Osteoblast (primary cell): ENCODE data around the gene CARHSP1. TPM values are rescaled to one million over a fixed set of nuclear protein-coding genes. Genes with fewer than 3 reads are reported as not detected.
A peak's percentile ranks its signal among the peaks of the same experiment; 100 is the strongest.

Experiments used
- DNase-seq: peaks from one replicate; pipeline ENCODE4 v3.0.0; 2011; ENCODE audit warnings: low spot score, mixed read lengths; ENCODE audit not compliant: insufficient read length; ENCODE audit errors: missing footprints
- H2AFZ ChIP-seq: 2 replicates; pipeline ENCODE4 v1.6.0; 2011; ENCODE audit warnings: mild to moderate bottlenecking, low read length
- H3K27ac ChIP-seq: 2 replicates; pipeline ENCODE4 v1.5.1; 2011; ENCODE audit warnings: mild to moderate bottlenecking, low read depth, low read length, moderate library complexity
- H3K27me3 ChIP-seq: 2 replicates; pipeline ENCODE4 v1.6.0; 2012; ENCODE audit warnings: mild to moderate bottlenecking, control low read depth, inconsistent platforms, low read length, moderate library complexity; ENCODE audit not compliant: insufficient read depth
- H3K36me3 ChIP-seq: 2 replicates; pipeline ENCODE4 v1.5.1; 2011; ENCODE audit warnings: mild to moderate bottlenecking, low read length, control low read depth, moderate library complexity; ENCODE audit not compliant: insufficient read depth
- H3K4me1 ChIP-seq: 2 replicates; pipeline ENCODE4 v1.5.1; 2011; ENCODE audit warnings: mild to moderate bottlenecking, low read length, control low read depth, moderate library complexity; ENCODE audit not compliant: insufficient read depth
- H3K4me2 ChIP-seq: 2 replicates; pipeline ENCODE4 v1.6.0; 2011; ENCODE audit warnings: mild to moderate bottlenecking, low read length; ENCODE audit not compliant: insufficient read depth
- H3K4me3 ChIP-seq: fragments of 200-600 bp; sonication (generic); 3 replicates; pipeline ENCODE4 v1.5.1; 2012; ENCODE audit warnings: mild to moderate bottlenecking, low read length, inconsistent platforms; ENCODE audit not compliant: insufficient read depth
- H3K79me2 ChIP-seq: 2 replicates; pipeline ENCODE4 v1.6.0; 2012; ENCODE audit warnings: mild to moderate bottlenecking, low read length, control low read depth, inconsistent platforms; ENCODE audit not compliant: insufficient read depth
- H3K9me3 ChIP-seq: 2 replicates; pipeline ENCODE4 v1.5.1; 2011; ENCODE audit warnings: low read depth, low read length, control low read depth
- H4K20me1 ChIP-seq: 2 replicates; pipeline ENCODE4 v1.6.0; 2012; ENCODE audit warnings: mild to moderate bottlenecking, low read length, control low read depth; ENCODE audit not compliant: insufficient read depth
- CTCF ChIP-seq: IDR thresholded peaks from 2 replicates; pipeline ENCODE4 v1.5.1; 2011; ENCODE audit warnings: mild to moderate bottlenecking, low read depth, low read length, moderate library complexity; ENCODE audit errors: extremely low read depth
- total RNA-seq: library from RNA; depleted of rRNA; stranded (reverse); fragments of >200 nt; gene quantifications from 2 replicates; pipeline ENCODE4 v1.2.3, GENCODE V29; 2012

CARHSP1 gene
- total RNA-seq, 1 donor = 92.6 TPM

- H3K4me1 ChIP-seq = peaks cover 26% of the 10 kb centered on the region
- peak overlapping the region; percentile 62 for H3K4me2 ChIP-seq
- peaks cover 37% of the 10 kb centered on the region for H4K20me1 ChIP-seq
- H2AFZ ChIP-seq = no peak overlapping the region
- no peak overlapping the region for H3K4me3 ChIP-seq
- DNase-seq = peak; percentile 97
- no peak for TF ChIP-seq CTCF
- no peaks in the 10 kb centered on the region for H3K9me3 ChIP-seq
- peaks cover 32% of the 10 kb centered on the region for H3K79me2 ChIP-seq
- H3K27me3 ChIP-seq = no peaks in the 10 kb centered on the region
- peaks cover 67% of the 10 kb centered on the region for H3K36me3 ChIP-seq
- peak overlapping the region; percentile 88 for H3K27ac ChIP-seq
These were observed 19.8 kb downstream of the CARHSP1 start for GRCh38 chr16:8848939-8849391.

- H3K36me3 ChIP-seq = peaks cover 66% of the 10 kb centered on the region
- peaks cover 26% of the 10 kb centered on the region for H3K4me1 ChIP-seq
- peaks cover 32% of the 10 kb centered on the region for H3K79me2 ChIP-seq
- no peak for TF ChIP-seq CTCF
- H3K4me2 ChIP-seq = peak overlapping the region; percentile 62
- DNase-seq = no peak
- H3K4me3 ChIP-seq = no peak overlapping the region
- peak overlapping the region; percentile 88 for H3K27ac ChIP-seq
- H2AFZ ChIP-seq = no peak overlapping the region
- H3K27me3 ChIP-seq = no peaks in the 10 kb centered on the region
- H3K9me3 ChIP-seq = no peaks in the 10 kb centered on the region
- H4K20me1 ChIP-seq = peaks cover 37% of the 10 kb centered on the region
These were observed 20.4 kb downstream of the CARHSP1 start for GRCh38 chr16:8848231-8848938.

GRCh38 chr16:8847623-8848022, 21.2 kb downstream of the CARHSP1 start:
- no peak overlapping the region for H3K4me3 ChIP-seq
- H3K36me3 ChIP-seq = peaks cover 58% of the 10 kb centered on the region
- no peak overlapping the region for H3K4me2 ChIP-seq
- H3K79me2 ChIP-seq = peaks cover 34% of the 10 kb centered on the region
- H3K27me3 ChIP-seq = no peaks in the 10 kb centered on the region
- H3K27ac ChIP-seq = no peak overlapping the region
- H2AFZ ChIP-seq = no peak overlapping the region
- no peaks in the 10 kb centered on the region for H3K9me3 ChIP-seq
- no peak for TF ChIP-seq CTCF
- peaks cover 37% of the 10 kb centered on the region for H4K20me1 ChIP-seq
- H3K4me1 ChIP-seq = peaks cover 29% of the 10 kb centered on the region
- peak; percentile 67 for DNase-seq

- peaks cover 34% of the 10 kb centered on the region for H3K79me2 ChIP-seq
- peaks cover 53% of the 10 kb centered on the region for H3K36me3 ChIP-seq
- H3K9me3 ChIP-seq = no peaks in the 10 kb centered on the region
- H3K4me2 ChIP-seq = no peak overlapping the region
- no peak for TF ChIP-seq CTCF
- H3K4me3 ChIP-seq = no peak overlapping the region
- H3K4me1 ChIP-seq = peaks cover 32% of the 10 kb centered on the region
- no peak for DNase-seq
- peaks cover 37% of the 10 kb centered on the region for H4K20me1 ChIP-seq
- no peaks in the 10 kb centered on the region for H3K27me3 ChIP-seq
- no peak overlapping the region for H3K27ac ChIP-seq
- H2AFZ ChIP-seq = no peak overlapping the region
These were observed 21.7 kb downstream of the CARHSP1 start for GRCh38 chr16:8847145-8847544.
